Panc1 (cell line): Measurements from ENCODE around the gene KIF20A. TPM values are rescaled to one million over a fixed set of nuclear protein-coding genes. Genes with fewer than 3 reads are reported as not detected.

Experiments
- ATAC-seq: fragments of 200-7000 bp; cut with Tn5 transposase; 2 replicates; pipeline ENCODE4 v1.9.1; 2020; ENCODE audit warnings: mild to moderate bottlenecking, moderate library complexity
- BruUV-seq: library from RNA; stranded (reverse); fragments of 400-500 nt; replicated peaks from 2 replicates; lab custom pipeline; 2021; lab: Mats Ljungman, UMichigan
- CTCF ChIA-PET: fragments of 300-600 bp; sonication (Branson Sonifier 250); formaldehyde crosslinking; loops from one replicate; lab custom pipeline; 2022; ENCODE audit warnings: antibody characterized with exemption; lab: Charles Lee
- POLR2A ChIA-PET: fragments of 300-600 bp; sonication (Branson Sonifier 250); formaldehyde crosslinking; loops from one replicate; lab custom pipeline; 2022; ENCODE audit warnings: antibody characterized with exemption; lab: Charles Lee
- DNase-seq: peaks from one replicate; pipeline ENCODE4 v3.0.0-alpha.2; 2010; ENCODE audit warnings: low read depth, low spot score
- H3K27ac ChIP-seq: 2 replicates; pipeline ENCODE4 v1.5.1; 2011; ENCODE audit warnings: mild to moderate bottlenecking, low read length, inconsistent platforms
- H3K27me3 ChIP-seq: fragments of 200-500 bp; sonication (Bioruptor generic); 2 replicates; pipeline ENCODE4 v1.6.0; 2014; ENCODE audit warnings: low read length, inconsistent platforms; ENCODE audit not compliant: control insufficient read depth, insufficient read depth
- H3K36me3 ChIP-seq: fragments of 200-500 bp; sonication (Bioruptor generic); 2 replicates; pipeline ENCODE4 v1.5.1; 2014; ENCODE audit warnings: inconsistent platforms, mild to moderate bottlenecking, low read length, moderate library complexity; ENCODE audit not compliant: control insufficient read depth, insufficient read depth
- H3K4me1 ChIP-seq: 2 replicates; pipeline ENCODE4 v1.5.1; 2011; ENCODE audit warnings: inconsistent platforms, mild to moderate bottlenecking, low read length, moderate library complexity; ENCODE audit not compliant: control insufficient read depth, insufficient read depth
- H3K4me3 ChIP-seq, 2 experiments: 2 replicates each; pipeline ENCODE4 v1.5.1; 2011 to 2012; ENCODE audit warnings: low read depth in 2 of 2, low read length in 2 of 2, mild to moderate bottlenecking in 2 of 2, inconsistent platforms in 1 of 2, moderate library complexity in 1 of 2
- H3K9me3 ChIP-seq: fragments of 200-500 bp; sonication (Bioruptor generic); 2 replicates; pipeline ENCODE4 v1.5.1; 2014; ENCODE audit warnings: low read depth, mild to moderate bottlenecking, inconsistent platforms, low read length, moderate library complexity; ENCODE audit not compliant: control insufficient read depth, insufficient read depth
- POLR2AphosphoS5 ChIP-seq: IDR thresholded peaks from 2 replicates; pipeline ENCODE4 v1.6.1; 2012; ENCODE audit warnings: mild to moderate bottlenecking, low read depth, low read length, moderate library complexity
- SIN3A ChIP-seq: IDR thresholded peaks from 2 replicates; pipeline ENCODE4 v1.6.1; 2012; ENCODE audit warnings: low read depth, mild to moderate bottlenecking, low read length, moderate library complexity, borderline replicate concordance; ENCODE audit not compliant: insufficient read depth
- TCF7L2 ChIP-seq: IDR thresholded peaks from 2 replicates; pipeline ENCODE4 v1.6.1; 2011; ENCODE audit warnings: mild to moderate bottlenecking, low read depth, low read length, inconsistent platforms
- in situ Hi-C: cut with HindIII; loops from 2 replicates; pipeline ENCODE4 v1.10.0; 2016; ENCODE audit warnings: low sequenced_read_pairs, low pct_unique_long_range_greater_than_20kb
- intact Hi-C: fragments of 100-400 bp; cut with micrococcal nuclease; formaldehyde crosslinking; loops from one replicate; pipeline ENCODE4 v1.10.0; 2022; ENCODE audit not compliant: unreplicated experiment
- total RNA-seq: library from RNA; stranded (reverse); gene quantifications from one replicate; pipeline ENCODE4 v1.2.1, GENCODE V29; 2021; ENCODE audit not compliant: unreplicated experiment
- TF ChIP-seq, protein P1 (sequence below): fragments of 450-650 bp; IDR thresholded peaks from 2 replicates; pipeline ENCODE4 v1.5.1; 2017; ENCODE audit warnings: mild to moderate bottlenecking
- TF ChIP-seq, protein P2 (sequence below), 2 experiments: IDR thresholded peaks; 2 replicates each; pipeline ENCODE4 v1.6.1; 2011 to 2012; ENCODE audit warnings: low read depth in 2 of 2, control low read depth in 1 of 2, low read length in 1 of 2, mild to moderate bottlenecking in 1 of 2, moderate library complexity in 1 of 2; ENCODE audit not compliant: insufficient read depth in 1 of 2

KIF20A gene
- total RNA-seq, 1 experiment from 2014 or later: 55.4 TPM

DNA sequence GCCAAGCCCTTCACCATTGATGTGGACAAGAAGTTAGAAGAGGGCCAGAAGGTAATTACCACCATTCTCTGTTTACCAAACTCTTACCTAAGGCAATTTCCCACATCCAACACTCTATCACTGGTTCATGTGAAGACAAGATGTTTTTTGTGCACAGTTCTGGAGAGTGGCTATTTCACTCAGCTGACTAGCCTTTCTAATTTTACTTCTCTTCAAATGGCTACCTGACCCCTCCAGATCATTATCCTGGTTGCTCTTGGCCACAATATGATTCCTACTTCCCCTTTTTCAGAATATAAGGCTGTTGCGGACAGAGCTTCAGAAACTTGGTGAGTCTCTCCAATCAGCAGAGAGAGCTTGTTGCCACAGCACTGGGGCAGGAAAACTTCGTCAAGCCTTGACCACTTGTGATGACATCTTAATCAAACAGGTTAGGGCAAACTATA is 7.1 kb downstream of the KIF20A start:
- TF ChIP-seq TCF7L2 (no peak), SIN3A (no peak), POLR2AphosphoS5 (no peak)
- TF ChIP-seq, protein P1, sequence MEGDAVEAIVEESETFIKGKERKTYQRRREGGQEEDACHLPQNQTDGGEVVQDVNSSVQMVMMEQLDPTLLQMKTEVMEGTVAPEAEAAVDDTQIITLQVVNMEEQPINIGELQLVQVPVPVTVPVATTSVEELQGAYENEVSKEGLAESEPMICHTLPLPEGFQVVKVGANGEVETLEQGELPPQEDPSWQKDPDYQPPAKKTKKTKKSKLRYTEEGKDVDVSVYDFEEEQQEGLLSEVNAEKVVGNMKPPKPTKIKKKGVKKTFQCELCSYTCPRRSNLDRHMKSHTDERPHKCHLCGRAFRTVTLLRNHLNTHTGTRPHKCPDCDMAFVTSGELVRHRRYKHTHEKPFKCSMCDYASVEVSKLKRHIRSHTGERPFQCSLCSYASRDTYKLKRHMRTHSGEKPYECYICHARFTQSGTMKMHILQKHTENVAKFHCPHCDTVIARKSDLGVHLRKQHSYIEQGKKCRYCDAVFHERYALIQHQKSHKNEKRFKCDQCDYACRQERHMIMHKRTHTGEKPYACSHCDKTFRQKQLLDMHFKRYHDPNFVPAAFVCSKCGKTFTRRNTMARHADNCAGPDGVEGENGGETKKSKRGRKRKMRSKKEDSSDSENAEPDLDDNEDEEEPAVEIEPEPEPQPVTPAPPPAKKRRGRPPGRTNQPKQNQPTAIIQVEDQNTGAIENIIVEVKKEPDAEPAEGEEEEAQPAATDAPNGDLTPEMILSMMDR: no peak
- TF ChIP-seq, protein P2, sequence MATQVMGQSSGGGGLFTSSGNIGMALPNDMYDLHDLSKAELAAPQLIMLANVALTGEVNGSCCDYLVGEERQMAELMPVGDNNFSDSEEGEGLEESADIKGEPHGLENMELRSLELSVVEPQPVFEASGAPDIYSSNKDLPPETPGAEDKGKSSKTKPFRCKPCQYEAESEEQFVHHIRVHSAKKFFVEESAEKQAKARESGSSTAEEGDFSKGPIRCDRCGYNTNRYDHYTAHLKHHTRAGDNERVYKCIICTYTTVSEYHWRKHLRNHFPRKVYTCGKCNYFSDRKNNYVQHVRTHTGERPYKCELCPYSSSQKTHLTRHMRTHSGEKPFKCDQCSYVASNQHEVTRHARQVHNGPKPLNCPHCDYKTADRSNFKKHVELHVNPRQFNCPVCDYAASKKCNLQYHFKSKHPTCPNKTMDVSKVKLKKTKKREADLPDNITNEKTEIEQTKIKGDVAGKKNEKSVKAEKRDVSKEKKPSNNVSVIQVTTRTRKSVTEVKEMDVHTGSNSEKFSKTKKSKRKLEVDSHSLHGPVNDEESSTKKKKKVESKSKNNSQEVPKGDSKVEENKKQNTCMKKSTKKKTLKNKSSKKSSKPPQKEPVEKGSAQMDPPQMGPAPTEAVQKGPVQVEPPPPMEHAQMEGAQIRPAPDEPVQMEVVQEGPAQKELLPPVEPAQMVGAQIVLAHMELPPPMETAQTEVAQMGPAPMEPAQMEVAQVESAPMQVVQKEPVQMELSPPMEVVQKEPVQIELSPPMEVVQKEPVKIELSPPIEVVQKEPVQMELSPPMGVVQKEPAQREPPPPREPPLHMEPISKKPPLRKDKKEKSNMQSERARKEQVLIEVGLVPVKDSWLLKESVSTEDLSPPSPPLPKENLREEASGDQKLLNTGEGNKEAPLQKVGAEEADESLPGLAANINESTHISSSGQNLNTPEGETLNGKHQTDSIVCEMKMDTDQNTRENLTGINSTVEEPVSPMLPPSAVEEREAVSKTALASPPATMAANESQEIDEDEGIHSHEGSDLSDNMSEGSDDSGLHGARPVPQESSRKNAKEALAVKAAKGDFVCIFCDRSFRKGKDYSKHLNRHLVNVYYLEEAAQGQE (IDR thresholded peaks at IDR 0.05; ENCODE audit: insufficient read depth in 1 of 2, low read depth in 2 of 2, low read length in 1 of 2): no peak
- H3K4me3 ChIP-seq: no peak overlapping the region
- CTCF ChIA-PET: no interaction called here
- H3K4me1 ChIP-seq: peaks cover 4% of the 10 kb centered on the region
- intact Hi-C loops: loop anchor here (10.0 kb wide), 1 partner anchor 229 kb away; no protein-coding TSS in a partner anchor
- peaks cover 58% of the 10 kb centered on the region for H3K36me3 ChIP-seq
- POLR2A ChIA-PET: interaction anchor here (0.9 kb wide), 1 partner anchor 10 kb away, joined by 3 read pairs; no protein-coding TSS in a partner anchor
- no peak overlapping the region for H3K27ac ChIP-seq
- in situ Hi-C loops: no loop called here
- no peaks in the 10 kb centered on the region for H3K27me3 ChIP-seq
- no peaks in the 10 kb centered on the region for H3K9me3 ChIP-seq
- DNase-seq: no peak
- no TSS peak for BruUV-seq
- no peak for ATAC-seq

DNA sequence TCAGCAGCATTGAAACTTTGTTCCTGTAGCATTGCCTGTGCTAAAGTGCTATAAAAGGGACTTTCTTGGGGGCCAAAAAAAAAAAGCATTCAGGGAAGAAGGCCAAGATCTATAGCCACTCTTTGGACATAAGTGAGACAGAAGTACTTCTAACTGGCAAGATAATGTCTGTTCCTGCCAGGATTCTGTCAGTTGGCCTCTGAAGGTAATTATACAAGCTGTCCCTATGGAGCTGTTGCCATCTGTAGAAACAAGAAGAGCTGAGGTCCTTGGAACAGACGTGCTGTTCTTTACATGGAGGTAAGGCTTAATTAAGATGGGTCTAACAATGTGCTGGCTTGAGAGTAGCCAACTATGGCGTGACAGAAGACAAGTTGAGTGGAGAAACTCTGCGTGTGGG is 9.7 kb downstream of the KIF20A start:
- ChIA-PET POLR2A (interaction anchor here (0.6 to 0.9 kb wide), 2 partner anchors 10 kb away, joined by 3 read pairs; partner anchors contain the start of gene KIF20A), CTCF (no interaction called here)
- BruUV-seq: no TSS peak
- no peaks in the 10 kb centered on the region for H3K27me3 ChIP-seq
- DNase-seq (no peak), ATAC-seq (no peak)
- no peak overlapping the region for H3K4me3 ChIP-seq
- peaks cover 47% of the 10 kb centered on the region for H3K36me3 ChIP-seq
- H3K27ac ChIP-seq: no peak overlapping the region
- TF ChIP-seq TCF7L2: no peak
- TF ChIP-seq POLR2AphosphoS5: no peak
- no peak for TF ChIP-seq SIN3A
- TF ChIP-seq, protein P2 (IDR thresholded peaks at IDR 0.05; ENCODE audit: insufficient read depth in 1 of 2, low read depth in 2 of 2, low read length in 1 of 2): no peak
- TF ChIP-seq, protein P1: no peak
- no peaks in the 10 kb centered on the region for H3K4me1 ChIP-seq
- in situ Hi-C loops: no loop called here
- H3K9me3 ChIP-seq: no peaks in the 10 kb centered on the region
- intact Hi-C loops: loop anchor here (10.0 kb wide), 1 partner anchor 226 kb away; no protein-coding TSS in a partner anchor
